ENCODE data around the gene SFR1. TPM values are rescaled to one million over a fixed set of nuclear protein-coding genes. Genes with fewer than 3 reads are reported as not detected.

SFR1 gene
- total RNA-seq, 1 donor from 2014 or later, result 12.3 TPM

DNA sequence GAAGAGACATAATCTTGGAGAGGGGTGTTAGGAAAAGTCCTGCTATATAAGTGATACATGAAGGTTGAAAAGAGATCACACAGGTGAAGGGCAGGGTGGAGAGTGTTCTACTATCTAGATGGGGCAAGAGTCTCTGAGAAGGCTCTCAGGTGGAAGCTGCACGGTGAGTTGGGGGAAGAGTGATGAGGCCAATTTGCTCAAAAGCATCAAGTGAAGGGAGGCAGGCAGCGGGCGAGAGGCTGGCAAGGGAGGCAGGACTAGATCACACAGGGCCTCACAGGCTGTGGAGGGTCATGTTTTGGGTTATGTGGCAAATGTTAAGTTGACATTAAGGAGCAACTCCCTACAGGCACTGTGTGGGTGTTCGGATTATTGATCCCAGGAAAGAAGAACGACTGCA is 33.7 kb upstream of the SFR1 start:
- H3K36me3 Mint-ChIP-seq (ENCODE audit: low read depth), result no peaks in the 10 kb centered on the region
- peaks cover 3% of the 10 kb centered on the region for H3K27me3 Mint-ChIP-seq
- no peak overlapping the region for H3K27ac Mint-ChIP-seq
- ChIA-PET POLR2A (no interaction called here), CTCF (no interaction called here)
- no peaks in the 10 kb centered on the region for H3K4me1 Mint-ChIP-seq
- no peak for DNase-seq
- no peaks in the 10 kb centered on the region for H3K9me3 Mint-ChIP-seq
- ATAC-seq (ENCODE audit: low read depth), result no peak
- TF ChIP-seq, protein P1, sequence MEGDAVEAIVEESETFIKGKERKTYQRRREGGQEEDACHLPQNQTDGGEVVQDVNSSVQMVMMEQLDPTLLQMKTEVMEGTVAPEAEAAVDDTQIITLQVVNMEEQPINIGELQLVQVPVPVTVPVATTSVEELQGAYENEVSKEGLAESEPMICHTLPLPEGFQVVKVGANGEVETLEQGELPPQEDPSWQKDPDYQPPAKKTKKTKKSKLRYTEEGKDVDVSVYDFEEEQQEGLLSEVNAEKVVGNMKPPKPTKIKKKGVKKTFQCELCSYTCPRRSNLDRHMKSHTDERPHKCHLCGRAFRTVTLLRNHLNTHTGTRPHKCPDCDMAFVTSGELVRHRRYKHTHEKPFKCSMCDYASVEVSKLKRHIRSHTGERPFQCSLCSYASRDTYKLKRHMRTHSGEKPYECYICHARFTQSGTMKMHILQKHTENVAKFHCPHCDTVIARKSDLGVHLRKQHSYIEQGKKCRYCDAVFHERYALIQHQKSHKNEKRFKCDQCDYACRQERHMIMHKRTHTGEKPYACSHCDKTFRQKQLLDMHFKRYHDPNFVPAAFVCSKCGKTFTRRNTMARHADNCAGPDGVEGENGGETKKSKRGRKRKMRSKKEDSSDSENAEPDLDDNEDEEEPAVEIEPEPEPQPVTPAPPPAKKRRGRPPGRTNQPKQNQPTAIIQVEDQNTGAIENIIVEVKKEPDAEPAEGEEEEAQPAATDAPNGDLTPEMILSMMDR (IDR thresholded peaks at IDR 0.05), result no peak
- intact Hi-C loops (cut with micrococcal nuclease), result no loop called here
- H3K4me3 Mint-ChIP-seq, result no peak overlapping the region

DNA sequence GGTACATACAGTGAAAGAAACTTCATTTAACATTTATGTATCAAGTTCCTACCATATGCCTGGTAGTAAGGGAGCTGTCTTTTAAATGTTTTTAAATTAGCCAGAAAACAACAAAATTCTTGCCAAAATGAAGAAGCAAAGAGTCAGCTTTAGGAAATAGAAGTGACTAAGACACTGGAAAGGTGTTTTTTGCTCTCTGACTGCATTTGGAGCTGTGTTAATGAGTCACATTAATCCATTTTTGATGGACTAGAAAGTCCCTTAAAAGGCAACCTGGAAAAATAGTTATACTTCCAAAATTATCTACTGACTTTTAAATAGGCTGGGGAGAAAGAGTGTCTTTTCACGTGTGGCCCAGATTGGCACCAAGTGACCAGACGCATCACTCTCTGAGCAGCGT is 32.4 kb upstream of the SFR1 start:
- Mint-ChIP-seq H3K27ac (no peak overlapping the region), H3K27me3 (peaks cover 3% of the 10 kb centered on the region), H3K9me3 (peaks cover 2% of the 10 kb centered on the region), H3K36me3 (ENCODE audit: low read depth) (no peaks in the 10 kb centered on the region), H3K4me1 (no peaks in the 10 kb centered on the region), H3K4me3 (no peak overlapping the region)
- ATAC-seq (ENCODE audit: low read depth), result no peak
- TF ChIP-seq, protein P1 (IDR thresholded peaks at IDR 0.05), result no peak
- CTCF ChIA-PET, result no interaction called here
- intact Hi-C loops (cut with micrococcal nuclease), result no loop called here
- POLR2A ChIA-PET, result no interaction called here
- no peak for DNase-seq

DNA sequence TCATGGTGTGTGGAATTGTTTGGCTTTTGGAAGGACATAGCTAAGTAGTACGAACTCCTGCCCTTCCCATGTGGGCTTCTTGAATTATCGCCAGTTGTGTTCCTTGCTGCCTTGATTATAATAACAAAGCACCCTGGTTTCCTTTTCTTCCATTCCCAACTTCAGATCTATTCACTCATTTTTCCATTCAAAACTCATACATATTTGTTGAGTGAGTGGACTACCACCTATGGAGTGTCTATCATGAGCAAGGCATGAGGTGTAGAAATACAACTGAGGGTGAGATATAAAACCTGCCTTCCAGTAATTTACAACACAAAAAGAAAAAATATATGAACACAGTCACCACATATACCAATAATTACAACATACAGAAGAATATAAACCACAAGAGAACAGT is 31.4 kb upstream of the SFR1 start:
- CTCF ChIA-PET, result interaction anchor here (0.9 kb wide), 1 partner anchor 31 kb away, joined by 3 read pairs; the partner anchor contains the start of gene SFR1
- POLR2A ChIA-PET, result no interaction called here
- no peak for ATAC-seq (ENCODE audit: low read depth)
- Mint-ChIP-seq H3K27ac (no peak overlapping the region), H3K4me1 (no peaks in the 10 kb centered on the region), H3K27me3 (peaks cover 3% of the 10 kb centered on the region), H3K4me3 (no peak overlapping the region), H3K36me3 (ENCODE audit: low read depth) (no peaks in the 10 kb centered on the region), H3K9me3 (peaks cover 2% of the 10 kb centered on the region)
- intact Hi-C loops (cut with micrococcal nuclease), result no loop called here
- TF ChIP-seq, protein P1 (IDR thresholded peaks at IDR 0.05), result no peak
- no peak for DNase-seq

DNA sequence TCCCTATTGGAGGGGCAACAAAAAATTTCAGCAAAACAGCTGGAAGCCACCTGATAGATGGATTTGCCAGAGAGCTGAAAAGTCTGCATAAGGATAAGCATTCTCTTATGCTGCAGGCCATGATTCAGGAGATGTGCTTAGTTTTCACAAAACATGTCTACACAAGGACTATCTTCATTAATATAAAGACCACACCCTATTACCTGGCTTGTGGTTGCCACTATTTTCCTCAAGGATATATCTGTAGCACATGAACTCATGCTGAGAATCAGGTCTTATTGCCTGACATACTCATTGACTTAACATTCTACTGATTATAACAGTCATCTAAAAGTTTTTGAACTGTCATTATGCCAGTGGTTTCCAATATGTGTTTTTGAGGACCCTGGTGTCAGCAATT is 29.2 kb upstream of the SFR1 start:
- intact Hi-C loops (cut with micrococcal nuclease), result no loop called here
- ChIA-PET CTCF (no interaction called here), POLR2A (no interaction called here)

DNA sequence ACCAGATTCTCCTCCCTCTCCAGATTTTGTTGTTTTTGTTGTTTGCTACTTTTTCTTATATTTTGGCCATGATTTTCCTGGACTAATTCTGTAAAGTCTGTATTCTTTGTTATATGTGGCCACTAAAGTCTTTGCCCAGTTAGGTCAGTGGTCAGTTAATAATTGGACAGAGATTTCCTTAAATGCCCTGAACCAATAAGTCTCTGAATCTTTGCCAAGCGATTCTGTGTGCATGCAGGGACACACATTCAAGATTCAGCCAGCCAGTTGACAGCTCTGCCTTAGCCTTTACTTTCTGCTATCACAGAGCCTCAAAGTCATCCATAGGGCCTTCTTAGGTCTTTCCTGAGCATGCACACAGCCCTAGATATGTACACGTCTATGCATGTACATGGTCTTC is 25.3 kb upstream of the SFR1 start:
- DNase-seq (no peak), ATAC-seq (ENCODE audit: low read depth) (no peak)
- intact Hi-C loops (cut with micrococcal nuclease), result no loop called here
- Mint-ChIP-seq H3K27me3 (peaks cover 17% of the 10 kb centered on the region), H3K36me3 (ENCODE audit: low read depth) (peaks cover 2% of the 10 kb centered on the region), H3K9me3 (peaks cover 7% of the 10 kb centered on the region), H3K27ac (no peak overlapping the region), H3K4me3 (no peak overlapping the region), H3K4me1 (no peaks in the 10 kb centered on the region)
- TF ChIP-seq, protein P1 (IDR thresholded peaks at IDR 0.05), result no peak
- ChIA-PET CTCF (no interaction called here), POLR2A (no interaction called here)

More for the DNA sequence above, 29.2 kb upstream of the SFR1 start:
- H3K9me3 Mint-ChIP-seq, result peaks cover 7% of the 10 kb centered on the region
- no peak overlapping the region for H3K4me3 Mint-ChIP-seq
- ATAC-seq (ENCODE audit: low read depth) (no peak), DNase-seq (no peak)
- no peaks in the 10 kb centered on the region for H3K4me1 Mint-ChIP-seq
- H3K36me3 Mint-ChIP-seq (ENCODE audit: low read depth), result peaks cover 2% of the 10 kb centered on the region
- TF ChIP-seq, protein P1 (IDR thresholded peaks at IDR 0.05), result no peak
- peaks cover 14% of the 10 kb centered on the region for H3K27me3 Mint-ChIP-seq
- H3K27ac Mint-ChIP-seq, result no peak overlapping the region
